Stimulated activated CD8-positive, alpha-beta memory T cell treated with anti-CD3 and anti-CD28 coated beads, Interleukin-7, amount 100 ng/mL, for 24 hours (primary cell): ENCODE results near the gene SLC6A16.
A peak's percentile ranks its signal among the peaks of the same experiment; 100 is the strongest.

Source experiments
- DNase-seq: peaks from one replicate; pipeline ENCODE4 v3.0.0-alpha.2; 2020; ENCODE audit warnings: low read depth

SLC6A16 gene

GRCh38 chr19:49271080-49271753, 53.8 kb downstream of the SLC6A16 start:
- DNase-seq = no peak

DNA sequence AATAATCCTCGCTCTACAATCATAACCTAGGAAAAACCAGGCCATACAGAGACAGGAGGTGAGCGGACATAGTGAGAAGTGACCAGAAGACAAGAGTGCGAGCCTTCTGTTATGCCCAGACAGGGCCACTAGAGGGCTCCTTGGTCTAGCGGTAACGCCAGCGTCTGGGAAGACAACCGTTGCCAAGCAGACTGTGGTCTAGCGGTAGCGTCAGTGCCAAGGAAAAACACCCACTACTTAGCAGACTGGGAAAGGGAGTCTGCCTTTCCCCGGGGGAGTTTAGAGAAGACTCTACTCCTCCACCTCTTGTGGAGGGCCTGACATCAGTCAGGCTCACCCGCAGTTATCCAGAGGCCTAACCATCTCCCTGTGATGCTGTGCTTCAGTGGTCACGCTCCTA, 58.6 kb downstream of the SLC6A16 start:
- DNase-seq = peak; percentile 24

GRCh38 chr19:49264258-49264657, 60.7 kb downstream of the SLC6A16 start:
- no peak for DNase-seq

DNA sequence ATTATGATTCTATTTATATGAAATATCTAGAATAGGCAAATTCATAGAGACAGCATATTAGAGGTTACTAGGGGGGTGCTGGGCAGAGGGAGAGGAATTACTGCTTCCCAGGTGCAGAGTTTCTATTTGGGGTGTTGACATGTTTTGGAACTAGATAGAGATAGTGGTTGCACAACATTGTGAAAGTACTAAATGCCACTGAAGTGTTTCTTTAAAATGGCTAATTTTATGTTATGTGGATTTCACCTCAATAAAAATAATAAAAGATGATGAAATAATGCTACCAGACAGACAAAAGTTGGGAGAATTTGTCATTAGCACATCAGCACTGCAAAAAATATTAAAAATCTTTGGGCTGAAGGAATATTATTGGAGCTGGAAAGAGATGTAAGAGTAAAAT, 63.4 kb downstream of the SLC6A16 start:
- DNase-seq = no peak

DNA sequence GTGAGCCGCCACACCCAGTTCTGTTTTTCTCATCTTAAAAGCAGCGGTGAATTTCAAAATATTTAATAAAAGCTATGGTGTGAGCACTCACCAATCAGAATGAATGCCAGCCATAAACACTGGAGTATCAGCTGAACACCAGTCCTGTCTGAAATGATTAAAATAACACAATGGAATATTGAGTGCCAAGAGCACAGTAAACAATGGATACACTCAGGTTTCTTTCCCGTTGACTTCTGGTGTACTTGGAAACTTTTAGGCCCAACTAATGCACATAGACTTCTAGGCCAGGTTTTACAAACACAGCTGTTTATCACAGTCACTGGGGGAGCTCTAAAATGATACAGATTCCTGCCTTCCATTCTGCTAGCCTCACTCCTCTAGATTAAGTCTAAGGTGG, 68.3 kb downstream of the SLC6A16 start:
- DNase-seq = no peak

GRCh38 chr19:49255674-49256073, 69.3 kb downstream of the SLC6A16 start:
- no peak for DNase-seq

DNA sequence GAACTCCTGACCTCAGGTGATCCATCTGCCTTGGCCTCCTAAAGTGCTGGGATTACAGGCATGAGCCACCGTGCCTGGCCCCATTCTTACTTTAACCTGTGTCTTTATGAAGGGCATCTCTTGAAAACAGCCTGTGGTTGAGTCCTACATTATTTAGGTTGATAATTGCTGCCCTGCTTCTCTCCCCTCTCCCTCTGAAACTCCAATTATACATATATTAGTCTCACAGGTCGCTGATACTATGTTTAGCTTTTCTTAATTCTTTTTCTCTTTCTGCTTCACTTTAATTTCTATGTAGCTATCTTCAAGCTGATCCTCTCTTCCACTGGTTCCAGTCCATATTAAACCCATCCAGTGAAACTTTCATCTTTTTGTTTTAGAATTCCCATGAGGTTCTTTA, 75.1 kb downstream of the SLC6A16 start:
- DNase-seq = no peak

DNA sequence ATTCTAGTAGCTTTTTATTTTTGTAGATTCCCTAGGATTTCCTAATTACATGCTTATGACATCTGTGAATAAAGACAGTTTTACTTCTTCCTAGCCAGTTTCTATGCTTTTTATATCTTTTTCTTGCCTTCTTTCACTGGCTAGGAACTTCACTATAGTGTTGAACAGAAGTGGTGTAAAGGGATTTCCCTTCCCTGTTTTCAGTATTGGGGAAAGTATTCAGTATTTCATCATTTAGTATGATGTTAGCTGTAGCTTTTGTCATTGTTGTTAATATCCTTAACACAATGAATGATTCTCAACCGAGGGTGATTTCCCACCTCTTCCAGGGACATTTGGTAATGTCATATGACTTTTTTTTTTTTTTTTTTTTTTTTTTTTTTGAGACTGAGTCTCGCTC, 77.3 kb downstream of the SLC6A16 start:
- DNase-seq = no peak

- DNase-seq = no peak
Observed at GRCh38 chr19:49244256-49244655, 80.7 kb downstream of the SLC6A16 start.

DNA sequence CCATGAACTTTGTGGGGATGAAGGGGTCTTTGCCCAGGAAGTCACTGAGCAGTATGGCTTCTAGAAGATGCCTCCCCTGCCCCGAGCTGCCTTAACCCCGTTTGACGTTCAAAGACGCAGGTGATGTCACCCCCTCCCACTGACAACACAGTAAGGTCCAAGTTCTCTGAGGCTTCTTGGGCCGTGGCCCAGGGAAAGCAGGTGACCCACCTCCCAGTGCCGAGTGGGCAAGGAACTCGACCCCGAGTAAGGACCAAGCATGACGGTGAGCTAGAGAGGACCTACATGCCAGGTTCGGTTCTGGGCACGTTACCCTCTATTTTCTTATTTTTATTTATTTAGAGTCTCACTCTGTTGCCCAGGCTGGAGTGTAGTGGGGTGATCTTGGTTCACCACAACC, 81.3 kb downstream of the SLC6A16 start:
- no peak for DNase-seq

- DNase-seq = no peak
Observed at GRCh38 chr19:49243129-49243528, 81.9 kb downstream of the SLC6A16 start.

- DNase-seq = no peak
Observed at GRCh38 chr19:49241769-49242168, 83.2 kb downstream of the SLC6A16 start.
